Caco-2 (cell line): ENCODE results near the gene DLST. TPM values are rescaled to one million over a fixed set of nuclear protein-coding genes. Genes with fewer than 3 reads are reported as not detected.

Source experiments
- BruUV-seq: library from RNA; stranded (reverse); fragments of 400-500 nt; replicated peaks from 2 replicates; lab custom pipeline; 2021; lab: Mats Ljungman, UMichigan
- CTCF ChIA-PET: fragments of 300-600 bp; sonication (Branson Sonifier 250); formaldehyde crosslinking; loops from one replicate; lab custom pipeline; 2022; ENCODE audit warnings: antibody characterized with exemption; lab: Charles Lee
- POLR2A ChIA-PET: fragments of 300-600 bp; sonication (Branson Sonifier 250); formaldehyde crosslinking; loops from one replicate; lab custom pipeline; 2022; ENCODE audit warnings: antibody characterized with exemption; lab: Charles Lee
- DNase-seq, 2 experiments: peaks; one replicate each; pipeline versions ENCODE4 v3.0.0 to v3.0.0-alpha.2; 2020 to 2022
- H3K27me3 ChIP-seq: replicated peaks from 2 replicates; pipeline ENCODE4 v1.6.0; 2011; ENCODE audit warnings: low read length; ENCODE audit not compliant: control insufficient read depth, insufficient read depth
- H3K36me3 ChIP-seq: 2 replicates; pipeline ENCODE4 v1.5.1; 2011; ENCODE audit warnings: low read length; ENCODE audit not compliant: control insufficient read depth, insufficient read depth
- H3K4me1 ChIP-seq: fragments of 250-450 bp; sonication (Bioruptor Pico); 2 replicates; pipeline ENCODE4 v1.5.1; 2020; ENCODE audit warnings: mild to moderate bottlenecking
- H3K4me3 ChIP-seq: 2 replicates; pipeline ENCODE4 v1.5.1; 2011; ENCODE audit warnings: low read depth, mild to moderate bottlenecking, control low read depth, low read length
- H3K9me3 ChIP-seq: fragments of 250-450 bp; sonication (Bioruptor Pico); 2 replicates; pipeline ENCODE4 v1.5.1; 2020; ENCODE audit warnings: mild to moderate bottlenecking, moderate library complexity
- H3K27ac Mint-ChIP-seq: one replicate; pipeline ENCODE4 v1.8.0; 2022; ENCODE audit warnings: mixed read lengths; ENCODE audit not compliant: unreplicated experiment
- H3K27me3 Mint-ChIP-seq: one replicate; pipeline ENCODE4 v1.8.0; 2022; ENCODE audit warnings: mixed read lengths; ENCODE audit not compliant: insufficient read depth, unreplicated experiment
- H3K36me3 Mint-ChIP-seq: one replicate; pipeline ENCODE4 v1.8.0; 2022; ENCODE audit warnings: mild to moderate bottlenecking, mixed read lengths; ENCODE audit not compliant: insufficient read depth, unreplicated experiment
- H3K4me1 Mint-ChIP-seq: one replicate; pipeline ENCODE4 v1.8.0; 2022; ENCODE audit warnings: low read depth, mixed read lengths; ENCODE audit not compliant: unreplicated experiment
- H3K4me3 Mint-ChIP-seq: one replicate; pipeline ENCODE4 v1.8.0; 2022; ENCODE audit warnings: mild to moderate bottlenecking, moderate library complexity, mixed read lengths; ENCODE audit not compliant: unreplicated experiment
- H3K9me3 Mint-ChIP-seq: one replicate; pipeline ENCODE4 v1.8.0; 2022; ENCODE audit warnings: mixed read lengths; ENCODE audit not compliant: unreplicated experiment
- intact Hi-C: fragments of 100-400 bp; cut with micrococcal nuclease; formaldehyde crosslinking; loops from one replicate; pipeline ENCODE4 v1.10.0; 2022; ENCODE audit not compliant: unreplicated experiment
- total RNA-seq: library from RNA; stranded (reverse); gene quantifications from 2 replicates; pipeline ENCODE4 v1.2.3, GENCODE V29; 2022
- TF ChIP-seq, protein P1 (sequence below), 2 experiments: fragments of 200-600 bp in 1 of 2; IDR thresholded peaks; 1 replicate in 1 of 2; 2 replicates in 1 of 2; pipeline versions ENCODE4 v1.5.1 to v1.8.0; 2011 to 2022; ENCODE audit warnings: antibody characterized with exemption in 1 of 2, control low read depth in 1 of 2, inconsistent platforms in 1 of 2, low read depth in 1 of 2, low read length in 1 of 2, mild to moderate bottlenecking in 1 of 2, moderate library complexity in 1 of 2; ENCODE audit not compliant: insufficient read depth in 1 of 2, severe bottlenecking in 1 of 2, unreplicated experiment in 1 of 2

The DLST gene
- total RNA-seq, 1 experiment from 2014 or later = 88.1 TPM

DNA sequence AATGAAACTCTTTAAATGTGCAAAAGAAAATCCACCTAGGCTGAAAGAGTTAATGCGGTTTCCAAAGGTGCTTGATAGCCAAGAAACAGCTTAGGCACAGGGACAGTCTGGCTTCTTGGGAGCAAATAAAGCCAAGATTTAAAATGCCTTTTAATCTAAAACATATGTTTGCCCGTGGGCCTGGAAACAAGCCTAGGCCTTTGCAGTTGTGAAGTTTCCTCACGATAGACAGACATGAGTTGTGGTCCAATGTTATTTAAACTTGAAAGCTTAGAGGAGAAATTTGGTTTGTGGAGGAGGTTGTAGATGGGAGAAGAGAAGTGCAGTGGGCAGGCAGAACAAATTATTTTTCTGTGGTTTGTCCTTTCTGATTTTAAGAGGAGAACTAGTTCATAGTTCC lies 35.5 kb upstream of the DLST start:
- Mint-ChIP-seq H3K27me3 (no peaks in the 10 kb centered on the region), H3K36me3 (peaks cover 7% of the 10 kb centered on the region), H3K4me1 (no peaks in the 10 kb centered on the region), H3K9me3 (no peaks in the 10 kb centered on the region), H3K4me3 (no peak overlapping the region), H3K27ac (no peak overlapping the region)
- Histone ChIP-seq H3K27me3 (no peaks in the 10 kb centered on the region), H3K4me1 (no peaks in the 10 kb centered on the region), H3K36me3 (no peaks in the 10 kb centered on the region), H3K9me3 (no peaks in the 10 kb centered on the region), H3K4me3 (no peak overlapping the region)
- no TSS peak for BruUV-seq
- no peak for DNase-seq
- TF ChIP-seq, protein P1, sequence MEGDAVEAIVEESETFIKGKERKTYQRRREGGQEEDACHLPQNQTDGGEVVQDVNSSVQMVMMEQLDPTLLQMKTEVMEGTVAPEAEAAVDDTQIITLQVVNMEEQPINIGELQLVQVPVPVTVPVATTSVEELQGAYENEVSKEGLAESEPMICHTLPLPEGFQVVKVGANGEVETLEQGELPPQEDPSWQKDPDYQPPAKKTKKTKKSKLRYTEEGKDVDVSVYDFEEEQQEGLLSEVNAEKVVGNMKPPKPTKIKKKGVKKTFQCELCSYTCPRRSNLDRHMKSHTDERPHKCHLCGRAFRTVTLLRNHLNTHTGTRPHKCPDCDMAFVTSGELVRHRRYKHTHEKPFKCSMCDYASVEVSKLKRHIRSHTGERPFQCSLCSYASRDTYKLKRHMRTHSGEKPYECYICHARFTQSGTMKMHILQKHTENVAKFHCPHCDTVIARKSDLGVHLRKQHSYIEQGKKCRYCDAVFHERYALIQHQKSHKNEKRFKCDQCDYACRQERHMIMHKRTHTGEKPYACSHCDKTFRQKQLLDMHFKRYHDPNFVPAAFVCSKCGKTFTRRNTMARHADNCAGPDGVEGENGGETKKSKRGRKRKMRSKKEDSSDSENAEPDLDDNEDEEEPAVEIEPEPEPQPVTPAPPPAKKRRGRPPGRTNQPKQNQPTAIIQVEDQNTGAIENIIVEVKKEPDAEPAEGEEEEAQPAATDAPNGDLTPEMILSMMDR (IDR thresholded peaks at IDR 0.05; ENCODE audit: insufficient read depth in 1 of 2, low read depth in 1 of 2, low read length in 1 of 2, severe bottlenecking in 1 of 2, unreplicated experiment in 1 of 2) = no peak
- POLR2A ChIA-PET = interaction anchor here (0.7 kb wide), 1 partner anchor 83 kb away, joined by 3 read pairs; the partner anchor contains the start of gene YLPM1
- CTCF ChIA-PET = no interaction called here
- intact Hi-C loops = loop anchor here (5.0 kb wide), 1 partner anchor 239 kb away; no protein-coding TSS in a partner anchor

DNA sequence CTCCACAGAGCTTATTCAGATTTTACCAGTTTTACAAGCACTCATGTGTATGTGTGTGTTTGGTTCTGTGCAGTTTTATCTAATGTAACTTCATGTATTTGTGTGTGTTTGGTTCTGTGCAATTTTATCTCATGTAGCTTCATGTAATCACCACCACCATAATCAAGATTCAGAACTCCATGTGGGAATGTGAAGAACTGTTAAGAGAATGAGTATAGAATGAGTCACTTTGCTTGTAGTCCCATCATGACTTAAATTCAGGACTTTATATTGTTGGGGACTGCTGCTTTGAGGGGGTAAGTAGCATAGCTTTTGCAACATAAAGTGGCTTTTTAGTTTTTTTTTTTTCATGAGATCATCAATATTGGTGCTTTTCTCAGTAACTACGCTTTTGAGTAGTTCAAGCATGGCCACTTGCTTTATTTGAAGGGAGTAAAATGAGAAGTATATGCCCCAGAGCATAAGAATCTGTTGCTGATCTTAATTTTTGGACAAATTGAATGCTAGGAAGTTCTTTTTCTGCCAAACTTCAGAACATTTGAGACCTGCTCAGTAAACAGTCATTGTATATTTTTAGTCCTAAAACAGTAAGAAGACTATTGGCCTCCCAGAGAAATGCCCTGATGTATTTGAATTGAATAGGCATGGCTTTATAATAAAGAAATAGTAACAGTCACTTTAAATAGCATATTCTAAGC lies 34.6 kb upstream of the DLST start:
- Mint-ChIP-seq H3K36me3 (peaks cover 5% of the 10 kb centered on the region), H3K27me3 (no peaks in the 10 kb centered on the region), H3K27ac (no peak overlapping the region), H3K4me3 (no peak overlapping the region), H3K4me1 (no peaks in the 10 kb centered on the region), H3K9me3 (no peaks in the 10 kb centered on the region)
- H3K4me1 ChIP-seq = no peaks in the 10 kb centered on the region
- CTCF ChIA-PET = no interaction called here
- no peak overlapping the region for H3K4me3 ChIP-seq
- BruUV-seq = no TSS peak
- no peak for DNase-seq
- POLR2A ChIA-PET = no interaction called here
- TF ChIP-seq, protein P1 (IDR thresholded peaks at IDR 0.05; ENCODE audit: insufficient read depth in 1 of 2, low read depth in 1 of 2, low read length in 1 of 2, severe bottlenecking in 1 of 2, unreplicated experiment in 1 of 2) = no peak
- no peaks in the 10 kb centered on the region for H3K27me3 ChIP-seq
- no peaks in the 10 kb centered on the region for H3K36me3 ChIP-seq
- intact Hi-C loops = loop anchor here (5.0 kb wide), 1 partner anchor 240 kb away; no protein-coding TSS in a partner anchor
- H3K9me3 ChIP-seq = no peaks in the 10 kb centered on the region

DNA sequence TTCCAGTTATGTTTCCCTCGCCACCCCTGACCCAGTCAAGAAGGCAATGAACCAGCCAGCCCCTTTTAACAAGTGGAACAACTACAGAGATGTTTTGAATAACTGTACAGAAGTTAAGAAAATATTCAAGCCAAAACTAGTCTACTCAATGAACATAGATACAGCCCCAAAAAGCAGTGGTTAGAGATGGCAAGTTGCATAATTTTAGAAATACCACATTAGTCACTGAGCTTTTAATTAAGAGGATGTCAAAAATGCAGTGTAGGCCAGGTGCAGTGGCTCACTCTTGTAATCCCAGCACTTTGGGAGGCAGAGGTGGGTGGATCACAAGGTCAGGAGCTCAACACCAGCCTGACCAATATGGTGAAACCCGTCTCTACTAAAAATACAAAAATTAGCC lies 32.9 kb upstream of the DLST start:
- no peak for DNase-seq
- CTCF ChIA-PET = interaction anchor here (0.7 to 1.3 kb wide), 2 partner anchors 12 to 239 kb away, joined by 5 read pairs; no protein-coding TSS in a partner anchor
- no peak overlapping the region for H3K4me3 ChIP-seq

More for the DNA sequence above, 32.9 kb upstream of the DLST start:
- no peaks in the 10 kb centered on the region for H3K27me3 Mint-ChIP-seq
- no TSS peak for BruUV-seq
- H3K4me1 ChIP-seq = 0 out of 2 replicates have a peak, but pooled peaks cover 4% of the 10 kb centered on the region
- POLR2A ChIA-PET = no interaction called here
- H3K27ac Mint-ChIP-seq = no peak overlapping the region
- no peaks in the 10 kb centered on the region for H3K4me1 Mint-ChIP-seq
- H3K9me3 Mint-ChIP-seq = no peaks in the 10 kb centered on the region
- no peaks in the 10 kb centered on the region for H3K27me3 ChIP-seq
- no peak overlapping the region for H3K4me3 Mint-ChIP-seq
- intact Hi-C loops = loop anchor here (5.0 kb wide), 1 partner anchor 241 kb away; no protein-coding TSS in a partner anchor
- no peaks in the 10 kb centered on the region for H3K36me3 ChIP-seq
- no peaks in the 10 kb centered on the region for H3K9me3 ChIP-seq
- TF ChIP-seq, protein P1 (IDR thresholded peaks at IDR 0.05; ENCODE audit: insufficient read depth in 1 of 2, low read depth in 1 of 2, low read length in 1 of 2, severe bottlenecking in 1 of 2, unreplicated experiment in 1 of 2) = no peak
- H3K36me3 Mint-ChIP-seq = peaks cover 5% of the 10 kb centered on the region
